Natural killer cell (primary cell): ENCODE results near the gene ARF3. TPM values are rescaled to one million over a fixed set of nuclear protein-coding genes. Genes with fewer than 3 reads are reported as not detected.

Experiments
- ATAC-seq, 3 donors: fragments of 150-1000 bp in 2 of 3; fragments of 200-7000 bp in 1 of 3; cut with Tn5 transposase; 1 replicate in 1 of 3; 2 replicates in 2 of 3; pipeline ENCODE4 v1.10.0; 2021; ENCODE audit warnings: mild to moderate bottlenecking in 2 of 3, moderate library complexity in 2 of 3
- DNase-seq, 2 donors: peaks; one replicate each; pipeline versions ENCODE4 v3.0.0 to v3.0.0-alpha.2; 2013 to 2021; ENCODE audit warnings: mixed read lengths in 1 of 2
- H3K27ac ChIP-seq: one replicate; pipeline ENCODE4 v1.5.1; 2013; ENCODE audit warnings: mild to moderate bottlenecking, low read length
- H3K27me3 ChIP-seq: one replicate; pipeline ENCODE4 v1.6.1; 2013; ENCODE audit warnings: low read length; ENCODE audit not compliant: control insufficient read depth, insufficient read depth
- H3K36me3 ChIP-seq: one replicate; pipeline ENCODE4 v1.6.1; 2013; ENCODE audit warnings: low read length; ENCODE audit not compliant: control insufficient read depth, insufficient read depth
- H3K4me1 ChIP-seq: one replicate; pipeline ENCODE4 v1.6.1; 2013; ENCODE audit warnings: low read length; ENCODE audit not compliant: control insufficient read depth, insufficient read depth
- H3K4me3 ChIP-seq: one replicate; pipeline ENCODE4 v1.5.1; 2013; ENCODE audit warnings: low read length
- H3K9me3 ChIP-seq: one replicate; pipeline ENCODE4 v1.6.1; 2013; ENCODE audit warnings: low read length; ENCODE audit not compliant: control insufficient read depth, insufficient read depth
- H3K27ac Mint-ChIP-seq, 2 donors: one replicate each; pipeline ENCODE4 v1.8.0; 2022; ENCODE audit warnings: mild to moderate bottlenecking in 2 of 2, mixed read lengths in 2 of 2, moderate library complexity in 1 of 2
- H3K27me3 Mint-ChIP-seq, 2 donors: one replicate each; pipeline ENCODE4 v1.8.0; 2022; ENCODE audit warnings: low read depth in 2 of 2, mixed read lengths in 2 of 2
- H3K36me3 Mint-ChIP-seq: one replicate; pipeline ENCODE4 v1.8.0; 2022; ENCODE audit warnings: mixed read lengths
- H3K4me1 Mint-ChIP-seq, 2 donors: one replicate each; pipeline ENCODE4 v1.8.0; 2022; ENCODE audit warnings: mixed read lengths in 2 of 2
- H3K4me3 Mint-ChIP-seq: one replicate; pipeline ENCODE4 v1.8.0; 2022; ENCODE audit warnings: mild to moderate bottlenecking, moderate library complexity, mixed read lengths
- H3K9me3 Mint-ChIP-seq, 2 donors: one replicate each; pipeline ENCODE4 v1.8.0; 2022; ENCODE audit warnings: mixed read lengths in 2 of 2
- WGBS: methylation state at CpG from one replicate; pipeline ENCODE4 v1.1.7; 2013; ENCODE audit warnings: missing lambda C conversion rate; ENCODE audit not compliant: insufficient coverage; 5-methylcytosine and 5-hydroxymethylcytosine counted together
- intact Hi-C: fragments of 100-400 bp; cut with micrococcal nuclease; formaldehyde crosslinking; loops from one replicate; pipeline ENCODE4 v1.14.2; 2022
- total RNA-seq, 4 donors: library from RNA; stranded (reverse); fragments of 120-200 nt in 1 of 4; gene quantifications; one replicate each; pipeline versions ENCODE4 v1.2.3 to v1.2.4, GENCODE V29; 2013 to 2022
- TF ChIP-seq, protein P1 (sequence below): fragments of 200-600 bp; IDR thresholded peaks from one replicate; pipeline ENCODE4 v1.8.0; 2022; ENCODE audit warnings: antibody characterized with exemption

The ARF3 gene
- total RNA-seq, 3 donors from 2014 or later (not counting 1 experiment from before 2014, with no cell fraction given), result 80.7 to 114 (median 88.4) TPM

DNA sequence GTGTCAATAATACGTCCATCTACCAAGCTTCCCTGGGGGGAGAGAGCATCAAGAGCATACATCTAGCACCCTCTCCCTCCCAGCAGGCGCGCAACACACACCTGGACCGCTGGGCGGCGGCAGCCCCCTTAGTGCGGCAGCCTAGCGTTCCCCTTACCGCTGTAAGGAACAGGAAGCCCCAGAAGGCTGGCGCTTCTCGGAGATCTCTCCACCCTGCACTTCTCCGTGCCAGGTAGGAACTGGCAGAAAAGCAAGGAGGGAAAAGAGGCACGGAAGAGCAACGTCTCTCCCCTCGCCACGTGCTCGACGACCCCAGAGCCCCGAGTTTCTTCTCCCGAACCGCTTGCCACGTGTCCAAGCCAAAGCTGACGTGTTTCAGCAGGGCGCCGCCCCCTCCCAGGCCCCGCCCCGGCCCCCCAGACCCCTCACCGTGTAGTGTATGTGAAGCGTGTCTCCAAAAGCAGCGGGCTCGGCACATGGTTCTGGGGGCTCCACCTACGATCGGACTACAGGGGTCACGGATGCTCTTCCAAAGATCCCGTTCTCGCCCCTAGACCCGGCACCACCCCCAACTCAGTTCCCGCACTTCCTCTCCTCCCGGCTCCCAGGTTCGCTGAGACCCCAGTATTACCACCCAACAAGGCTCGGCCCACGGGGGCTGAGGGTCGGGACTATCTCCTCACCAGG is 32.5 kb downstream of the ARF3 start:
- TF ChIP-seq, protein P1, sequence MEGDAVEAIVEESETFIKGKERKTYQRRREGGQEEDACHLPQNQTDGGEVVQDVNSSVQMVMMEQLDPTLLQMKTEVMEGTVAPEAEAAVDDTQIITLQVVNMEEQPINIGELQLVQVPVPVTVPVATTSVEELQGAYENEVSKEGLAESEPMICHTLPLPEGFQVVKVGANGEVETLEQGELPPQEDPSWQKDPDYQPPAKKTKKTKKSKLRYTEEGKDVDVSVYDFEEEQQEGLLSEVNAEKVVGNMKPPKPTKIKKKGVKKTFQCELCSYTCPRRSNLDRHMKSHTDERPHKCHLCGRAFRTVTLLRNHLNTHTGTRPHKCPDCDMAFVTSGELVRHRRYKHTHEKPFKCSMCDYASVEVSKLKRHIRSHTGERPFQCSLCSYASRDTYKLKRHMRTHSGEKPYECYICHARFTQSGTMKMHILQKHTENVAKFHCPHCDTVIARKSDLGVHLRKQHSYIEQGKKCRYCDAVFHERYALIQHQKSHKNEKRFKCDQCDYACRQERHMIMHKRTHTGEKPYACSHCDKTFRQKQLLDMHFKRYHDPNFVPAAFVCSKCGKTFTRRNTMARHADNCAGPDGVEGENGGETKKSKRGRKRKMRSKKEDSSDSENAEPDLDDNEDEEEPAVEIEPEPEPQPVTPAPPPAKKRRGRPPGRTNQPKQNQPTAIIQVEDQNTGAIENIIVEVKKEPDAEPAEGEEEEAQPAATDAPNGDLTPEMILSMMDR, result peak; percentile 69
- H3K36me3 Mint-ChIP-seq, result peaks cover 11% of the 10 kb centered on the region

DNA sequence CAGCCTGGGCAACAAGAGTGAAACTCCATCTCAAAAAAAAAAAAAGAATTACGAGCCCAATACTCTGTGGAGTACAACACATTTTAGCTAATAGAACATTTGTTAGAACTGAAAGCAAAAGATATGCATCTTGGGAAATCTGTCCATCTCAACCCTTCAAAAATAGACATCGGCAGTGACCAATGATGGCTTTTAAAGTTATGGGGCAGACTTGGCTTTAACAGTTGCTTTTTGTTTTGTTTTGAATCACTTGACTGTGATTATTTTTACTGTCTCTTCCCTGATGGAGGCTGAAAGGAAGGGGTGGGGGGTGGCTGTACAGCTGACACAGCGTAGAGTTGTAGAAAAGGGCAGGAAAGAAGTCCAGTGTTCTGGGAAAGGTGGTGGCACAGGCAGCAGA is 34.2 kb downstream of the ARF3 start:
- TF ChIP-seq, protein P1, result no peak
- WGBS, result 98% methylated on average over 2 of the region's 3 CpGs
- Histone ChIP-seq H3K27ac (peak overlapping the region; percentile 93), H3K27me3 (no peaks in the 10 kb centered on the region), H3K36me3 (peaks cover 18% of the 10 kb centered on the region), H3K4me1 (peaks cover 44% of the 10 kb centered on the region), H3K9me3 (no peaks in the 10 kb centered on the region), H3K4me3 (no peak overlapping the region)
- Mint-ChIP-seq H3K27me3 (no peaks in the 10 kb centered on the region), H3K4me3 (peak overlapping the region; percentile 25), H3K9me3 (no peaks in the 10 kb centered on the region), H3K36me3 (peaks cover 7% of the 10 kb centered on the region), H3K27ac (peak overlapping the region; percentile 87 to 94), H3K4me1 (peaks cover 60 to 61% of the 10 kb centered on the region in 2 donors)
- intact Hi-C loops, result loop anchor here (10.0 kb wide), 1 partner anchor 52 kb away; the partner anchor contains the start of genes WNT1 and WNT10B
- ATAC-seq (no peak), DNase-seq (no peak)

More for the DNA sequence above, 32.5 kb downstream of the ARF3 start:
- Histone ChIP-seq H3K4me3 (peak overlapping the region; percentile 92), H3K4me1 (peaks cover 28% of the 10 kb centered on the region), H3K27me3 (no peaks in the 10 kb centered on the region), H3K9me3 (no peaks in the 10 kb centered on the region), H3K27ac (peak overlapping the region; percentile 93), H3K36me3 (peaks cover 20% of the 10 kb centered on the region)
- H3K9me3 Mint-ChIP-seq, result no peaks in the 10 kb centered on the region
- DNase-seq, result peak; percentile 64 to 89
- H3K27me3 Mint-ChIP-seq, result no peaks in the 10 kb centered on the region
- under 1% methylated on average over 43 of the region's 43 CpGs for WGBS
- peak overlapping the region; percentile 96 for H3K4me3 Mint-ChIP-seq
- peak overlapping the region; percentile 87 to 94 for H3K27ac Mint-ChIP-seq
- H3K4me1 Mint-ChIP-seq, result peaks cover 57 to 60% of the 10 kb centered on the region in 2 donors
- intact Hi-C loops, result loop anchor here (1.0 to 10.0 kb wide), 2 partner anchors 10 to 50 kb away; partner anchors contain the start of genes WNT1 and WNT10B
- peak; percentile 59 to 77 (median 67) for ATAC-seq

- TF ChIP-seq, protein P1, result no peak
- intact Hi-C loops, result loop anchor here (2.0 kb wide), 1 partner anchor 17 kb away; no protein-coding TSS in a partner anchor
- Histone ChIP-seq H3K4me1 (peaks cover 30% of the 10 kb centered on the region), H3K27me3 (no peaks in the 10 kb centered on the region), H3K36me3 (peaks cover 10% of the 10 kb centered on the region), H3K9me3 (no peaks in the 10 kb centered on the region), H3K4me3 (peak overlapping the region; percentile 22), H3K27ac (peak overlapping the region; percentile 63)
- H3K4me3 Mint-ChIP-seq, result peak overlapping the region; percentile 93
- peak overlapping the region; percentile 91 to 95 for H3K27ac Mint-ChIP-seq
- H3K27me3 Mint-ChIP-seq, result no peaks in the 10 kb centered on the region
- peaks cover 44% of the 10 kb centered on the region in 2 donors for H3K4me1 Mint-ChIP-seq
- DNase-seq (peak in 1 of 2 donors; percentile 73), ATAC-seq (peak; percentile 71 to 87 (median 80))
- WGBS, result 11% methylated on average over 3 of the region's 3 CpGs
- H3K36me3 Mint-ChIP-seq, result peaks cover 7% of the 10 kb centered on the region
- H3K9me3 Mint-ChIP-seq, result no peaks in the 10 kb centered on the region
These were observed 39.3 kb downstream of the ARF3 start for GRCh38 chr12:48917857-48918537.
